Natural killer cell (primary cell): ENCODE measurements around the gene ARGLU1. TPM values are rescaled to one million over a fixed set of nuclear protein-coding genes. Genes with fewer than 3 reads are reported as not detected.
A peak's percentile ranks its signal among the peaks of the same experiment; 100 is the strongest.

Experiments used
- ATAC-seq, 3 donors: fragments of 150-1000 bp in 2 of 3; fragments of 200-7000 bp in 1 of 3; cut with Tn5 transposase; 1 replicate in 1 of 3; 2 replicates in 2 of 3; pipeline ENCODE4 v1.10.0; 2021; ENCODE audit warnings: mild to moderate bottlenecking in 2 of 3, moderate library complexity in 2 of 3
- DNase-seq, 2 donors: peaks; one replicate each; pipeline versions ENCODE4 v3.0.0 to v3.0.0-alpha.2; 2013 to 2021; ENCODE audit warnings: mixed read lengths in 1 of 2
- H3K27ac ChIP-seq: one replicate; pipeline ENCODE4 v1.5.1; 2013; ENCODE audit warnings: mild to moderate bottlenecking, low read length
- H3K27me3 ChIP-seq: one replicate; pipeline ENCODE4 v1.6.1; 2013; ENCODE audit warnings: low read length; ENCODE audit not compliant: control insufficient read depth, insufficient read depth
- H3K36me3 ChIP-seq: one replicate; pipeline ENCODE4 v1.6.1; 2013; ENCODE audit warnings: low read length; ENCODE audit not compliant: control insufficient read depth, insufficient read depth
- H3K4me1 ChIP-seq: one replicate; pipeline ENCODE4 v1.6.1; 2013; ENCODE audit warnings: low read length; ENCODE audit not compliant: control insufficient read depth, insufficient read depth
- H3K4me3 ChIP-seq: one replicate; pipeline ENCODE4 v1.5.1; 2013; ENCODE audit warnings: low read length
- H3K9me3 ChIP-seq: one replicate; pipeline ENCODE4 v1.6.1; 2013; ENCODE audit warnings: low read length; ENCODE audit not compliant: control insufficient read depth, insufficient read depth
- H3K27ac Mint-ChIP-seq, 2 donors: one replicate each; pipeline ENCODE4 v1.8.0; 2022; ENCODE audit warnings: mild to moderate bottlenecking in 2 of 2, mixed read lengths in 2 of 2, moderate library complexity in 1 of 2
- H3K27me3 Mint-ChIP-seq, 2 donors: one replicate each; pipeline ENCODE4 v1.8.0; 2022; ENCODE audit warnings: low read depth in 2 of 2, mixed read lengths in 2 of 2
- H3K36me3 Mint-ChIP-seq: one replicate; pipeline ENCODE4 v1.8.0; 2022; ENCODE audit warnings: mixed read lengths
- H3K4me1 Mint-ChIP-seq, 2 donors: one replicate each; pipeline ENCODE4 v1.8.0; 2022; ENCODE audit warnings: mixed read lengths in 2 of 2
- H3K4me3 Mint-ChIP-seq: one replicate; pipeline ENCODE4 v1.8.0; 2022; ENCODE audit warnings: mild to moderate bottlenecking, moderate library complexity, mixed read lengths
- H3K9me3 Mint-ChIP-seq, 2 donors: one replicate each; pipeline ENCODE4 v1.8.0; 2022; ENCODE audit warnings: mixed read lengths in 2 of 2
- CTCF ChIP-seq: fragments of 200-600 bp; IDR thresholded peaks from one replicate; pipeline ENCODE4 v1.8.0; 2022; ENCODE audit warnings: antibody characterized with exemption
- WGBS: methylation state at CpG from one replicate; pipeline ENCODE4 v1.1.7; 2013; ENCODE audit warnings: missing lambda C conversion rate; ENCODE audit not compliant: insufficient coverage; 5-methylcytosine and 5-hydroxymethylcytosine counted together
- intact Hi-C: fragments of 100-400 bp; cut with micrococcal nuclease; formaldehyde crosslinking; loops from one replicate; pipeline ENCODE4 v1.14.2; 2022
- total RNA-seq, 4 donors: library from RNA; stranded (reverse); fragments of 120-200 nt in 1 of 4; gene quantifications; one replicate each; pipeline versions ENCODE4 v1.2.3 to v1.2.4, GENCODE V29; 2013 to 2022

Gene ARGLU1
- total RNA-seq, 3 donors from 2014 or later (not counting 1 experiment from before 2014, with no cell fraction given) = 158 to 179 (median 161) TPM

GRCh38 chr13:106550570-106551135 is 17.3 kb downstream of the ARGLU1 start:
- Histone ChIP-seq H3K4me1 (no peaks in the 10 kb centered on the region), H3K4me3 (no peak overlapping the region), H3K9me3 (no peaks in the 10 kb centered on the region), H3K27me3 (no peaks in the 10 kb centered on the region), H3K36me3 (peaks cover 50% of the 10 kb centered on the region), H3K27ac (no peak overlapping the region)
- no peak overlapping the region for H3K4me3 Mint-ChIP-seq
- peaks cover 1% of the 10 kb centered on the region for H3K36me3 Mint-ChIP-seq
- H3K4me1 Mint-ChIP-seq = peaks cover 38 to 48% of the 10 kb centered on the region in 2 donors
- ATAC-seq = no peak
- intact Hi-C loops = loop anchor here (2.0 kb wide), 1 partner anchor 16 kb away; no protein-coding TSS in a partner anchor
- TF ChIP-seq CTCF = no peak
- no peaks in the 10 kb centered on the region for H3K27me3 Mint-ChIP-seq
- DNase-seq = no peak
- H3K9me3 Mint-ChIP-seq = no peaks in the 10 kb centered on the region
- H3K27ac Mint-ChIP-seq = peak overlapping the region; percentile 0 to 24
- WGBS = 95% methylated on average over 4 of the region's 4 CpGs

GRCh38 chr13:106548064-106548696 is 19.8 kb downstream of the ARGLU1 start:
- Histone ChIP-seq H3K36me3 (peaks cover 39% of the 10 kb centered on the region), H3K9me3 (no peaks in the 10 kb centered on the region), H3K27ac (no peak overlapping the region), H3K4me1 (no peaks in the 10 kb centered on the region), H3K4me3 (no peak overlapping the region), H3K27me3 (no peaks in the 10 kb centered on the region)
- DNase-seq (no peak), ATAC-seq (peak; percentile 44 to 74 (median 67))
- Mint-ChIP-seq H3K36me3 (no peaks in the 10 kb centered on the region), H3K27ac (peak overlapping the region; percentile 0 to 80), H3K4me1 (peaks cover 36 to 39% of the 10 kb centered on the region in 2 donors), H3K27me3 (no peaks in the 10 kb centered on the region), H3K4me3 (peak overlapping the region; percentile 30), H3K9me3 (no peaks in the 10 kb centered on the region)
- TF ChIP-seq CTCF = no peak
- WGBS = 44% methylated on average over 2 of the region's 3 CpGs
- intact Hi-C loops = no loop called here

GRCh38 chr13:106541826-106542225 is 26.1 kb downstream of the ARGLU1 start:
- Histone ChIP-seq H3K27me3 (no peaks in the 10 kb centered on the region), H3K9me3 (no peaks in the 10 kb centered on the region), H3K27ac (no peak overlapping the region), H3K36me3 (peaks cover 33% of the 10 kb centered on the region), H3K4me1 (no peaks in the 10 kb centered on the region), H3K4me3 (no peak overlapping the region)
- peaks cover 4 to 8% of the 10 kb centered on the region in 2 donors for H3K4me1 Mint-ChIP-seq
- H3K36me3 Mint-ChIP-seq = no peaks in the 10 kb centered on the region
- DNase-seq = no peak
- H3K27ac Mint-ChIP-seq = no peak overlapping the region
- WGBS = 100% methylated on average over 1 of the region's 1 CpG
- intact Hi-C loops = no loop called here
- ATAC-seq = no peak
- no peak overlapping the region for H3K4me3 Mint-ChIP-seq
- no peak for TF ChIP-seq CTCF
- no peaks in the 10 kb centered on the region for H3K9me3 Mint-ChIP-seq
- H3K27me3 Mint-ChIP-seq = no peaks in the 10 kb centered on the region
